HEK293 (cell line): Measurements from ENCODE around the gene FAM234A.

Source experiments
- CTCF ChIP-seq: fragments of 450-650 bp; formaldehyde crosslinking; IDR thresholded peaks from 2 replicates; pipeline ENCODE4 v1.5.1; 2016; ENCODE audit warnings: missing biosample characterization, missing genetic modification characterization
- GLIS1 ChIP-seq: fragments of 450-650 bp; formaldehyde crosslinking; IDR thresholded peaks from 2 replicates; pipeline ENCODE4 v1.5.1; 2016; ENCODE audit warnings: missing biosample characterization, missing genetic modification characterization
- ZBTB21 ChIP-seq: fragments of 450-650 bp; formaldehyde crosslinking; IDR thresholded peaks from 2 replicates; pipeline ENCODE4 v1.5.1; 2017; ENCODE audit warnings: missing biosample characterization, missing genetic modification characterization
- ZNF510 ChIP-seq: fragments of 450-650 bp; formaldehyde crosslinking; IDR thresholded peaks from 2 replicates; pipeline ENCODE4 v1.5.1; 2018; ENCODE audit warnings: mild to moderate bottlenecking, missing genetic modification characterization, missing biosample characterization; ENCODE audit not compliant: insufficient replicate concordance
- ZNF670 ChIP-seq: fragments of 450-650 bp; formaldehyde crosslinking; IDR thresholded peaks from 2 replicates; pipeline ENCODE4 v1.5.1; 2016; ENCODE audit warnings: missing biosample characterization, missing genetic modification characterization, low read depth

- TF ChIP-seq ZNF510 = no peak
- TF ChIP-seq CTCF (tag by site-specific recombination) = no peak
- TF ChIP-seq ZNF670 (tag by site-specific recombination) = no peak
- no peak for TF ChIP-seq ZBTB21 (tag by site-specific recombination)
- no peak for TF ChIP-seq GLIS1 (tag by site-specific recombination)
Observed at GRCh38 chr16:290015-290680, 55.5 kb downstream of the FAM234A start.
